NCI-H2107 treated with DMSO at 0.1 percent for 48 hours (cell line): ENCODE measurements around the gene CD151.

ENCODE experiments used
- DNase-seq: peaks from one replicate; lab custom pipeline; 2025; ENCODE audit not compliant: unreplicated experiment; lab: John Stamatoyannopoulos, UW

Gene CD151

GRCh38 chr11:869399-870126, 36.8 kb downstream of the CD151 start:
- DNase-seq, result no peak

GRCh38 chr11:870127-870413, 37.3 kb downstream of the CD151 start:
- DNase-seq, result no peak

GRCh38 chr11:870418-870817, 37.7 kb downstream of the CD151 start:
- no peak for DNase-seq

GRCh38 chr11:871472-871871, 38.7 kb downstream of the CD151 start:
- DNase-seq, result no peak

- DNase-seq, result no peak
These were observed 40.0 kb downstream of the CD151 start for GRCh38 chr11:872799-873198.

- no peak for DNase-seq
These were observed 41.0 kb downstream of the CD151 start for GRCh38 chr11:873706-874105.

GRCh38 chr11:875203-875602, 42.5 kb downstream of the CD151 start:
- DNase-seq, result no peak

- DNase-seq, result no peak
These were observed 43.1 kb downstream of the CD151 start for GRCh38 chr11:875769-876301.

- no peak for DNase-seq
These were observed 43.8 kb downstream of the CD151 start for GRCh38 chr11:876545-876944.

GRCh38 chr11:877565-877964, 44.8 kb downstream of the CD151 start:
- no peak for DNase-seq

- DNase-seq, result no peak
These were observed 47.7 kb downstream of the CD151 start for GRCh38 chr11:880447-880846.

- no peak for DNase-seq
These were observed 49.8 kb downstream of the CD151 start for GRCh38 chr11:882596-882995.

GRCh38 chr11:883527-883926, 50.8 kb downstream of the CD151 start:
- no peak for DNase-seq

- no peak for DNase-seq
These were observed 51.9 kb downstream of the CD151 start for GRCh38 chr11:884578-885070.

- no peak for DNase-seq
These were observed 53.8 kb downstream of the CD151 start for GRCh38 chr11:886568-886967.

- DNase-seq, result no peak
These were observed 54.8 kb downstream of the CD151 start for GRCh38 chr11:887589-887988.
